ENCODE measurements around the gene LAMC3. TPM values are rescaled to one million over a fixed set of nuclear protein-coding genes. Genes with fewer than 3 reads are reported as not detected.

LAMC3 gene
- total RNA-seq, 4 donors from 2014 or later: 0.06 to 0.50 (median 0.34) TPM; not detected in 1

GRCh38 chr9:131013771-131014676 is 5.0 kb downstream of the LAMC3 start:
- H3K27me3 ChIP-seq: peaks cover 0 to 73% (median 10%) of the 10 kb centered on the region in 4 donors
- intact Hi-C loops (cut with DNase I): no loop called here
- 83% methylated on average over 13 of the region's 18 CpGs for WGBS
- no peak overlapping the region for H3K27ac ChIP-seq (replicated peaks in 1 of 4)
- H3K4me3 ChIP-seq: no peak overlapping the region
- no peak for TF ChIP-seq POLR2A (IDR thresholded peaks at IDR 0.05; ENCODE audit: low read depth)
- no peak for TF ChIP-seq CTCF (IDR thresholded peaks at IDR 0.05)
- no peak for TF ChIP-seq EP300 (IDR thresholded peaks at IDR 0.05)
- no peak for TF ChIP-seq POLR2AphosphoS5 (IDR thresholded peaks at IDR 0.05)
- peaks cover 0 to 6% (median 5%) of the 10 kb centered on the region in 4 donors for H3K4me1 ChIP-seq
- no peak for DNase-seq (ENCODE audit: extremely low spot score)
- no peaks in the 10 kb centered on the region for H3K36me3 ChIP-seq
- no peaks in the 10 kb centered on the region for H3K9me3 ChIP-seq

- no peak for TF ChIP-seq POLR2A (IDR thresholded peaks at IDR 0.05; ENCODE audit: low read depth)
- no peak for TF ChIP-seq EP300 (IDR thresholded peaks at IDR 0.05)
- TF ChIP-seq CTCF (IDR thresholded peaks at IDR 0.05): no peak
- TF ChIP-seq POLR2AphosphoS5 (IDR thresholded peaks at IDR 0.05): no peak
- DNase-seq (ENCODE audit: extremely low spot score): no peak
- Histone ChIP-seq H3K9me3 (peaks cover 0 to under 1% (median 0%) of the 10 kb centered on the region in 4 donors), H3K4me3 (no peak overlapping the region), H3K36me3 (no peaks in the 10 kb centered on the region), H3K4me1 (peaks cover 0 to 4% (median 0%) of the 10 kb centered on the region in 4 donors), H3K27ac (replicated peaks in 1 of 4) (no peak overlapping the region), H3K27me3 (peaks cover 0 to 71% (median 1%) of the 10 kb centered on the region in 4 donors)
- intact Hi-C loops (cut with DNase I): no loop called here
- 92% methylated on average over 8 of the region's 8 CpGs for WGBS
Observed at GRCh38 chr9:131015112-131015511, 6.1 kb downstream of the LAMC3 start.

- H3K4me1 ChIP-seq: peaks cover 0 to 4% (median 0%) of the 10 kb centered on the region in 4 donors
- H3K27ac ChIP-seq (replicated peaks in 1 of 4): no peak overlapping the region
- H3K36me3 ChIP-seq: no peaks in the 10 kb centered on the region
- intact Hi-C loops (cut with DNase I): no loop called here
- H3K9me3 ChIP-seq: peaks cover 0 to 5% (median 0%) of the 10 kb centered on the region in 4 donors
- DNase-seq (ENCODE audit: extremely low spot score): no peak
- TF ChIP-seq CTCF (IDR thresholded peaks at IDR 0.05): no peak
- TF ChIP-seq EP300 (IDR thresholded peaks at IDR 0.05): no peak
- no peak for TF ChIP-seq POLR2A (IDR thresholded peaks at IDR 0.05; ENCODE audit: low read depth)
- TF ChIP-seq POLR2AphosphoS5 (IDR thresholded peaks at IDR 0.05): no peak
- H3K27me3 ChIP-seq: peaks cover 0 to 70% (median 0%) of the 10 kb centered on the region in 4 donors
- 97% methylated on average over 6 of the region's 6 CpGs for WGBS
- H3K4me3 ChIP-seq: no peak overlapping the region
Observed at GRCh38 chr9:131015876-131016397, 7.0 kb downstream of the LAMC3 start.

- peaks cover 0 to 59% (median 0%) of the 10 kb centered on the region in 4 donors for H3K27me3 ChIP-seq
- TF ChIP-seq POLR2A (IDR thresholded peaks at IDR 0.05; ENCODE audit: low read depth): no peak
- no peak for TF ChIP-seq EP300 (IDR thresholded peaks at IDR 0.05)
- no peak for TF ChIP-seq POLR2AphosphoS5 (IDR thresholded peaks at IDR 0.05)
- no peak for TF ChIP-seq CTCF (IDR thresholded peaks at IDR 0.05)
- H3K4me3 ChIP-seq: no peak overlapping the region
- intact Hi-C loops (cut with DNase I): no loop called here
- peaks cover 0 to 5% (median 0%) of the 10 kb centered on the region in 4 donors for H3K9me3 ChIP-seq
- 59% methylated on average over 20 of the region's 21 CpGs for WGBS
- DNase-seq (ENCODE audit: extremely low spot score): no peak
- no peaks in the 10 kb centered on the region for H3K36me3 ChIP-seq
- no peak overlapping the region for H3K27ac ChIP-seq (replicated peaks in 1 of 4)
- peaks cover 0 to 4% (median 0%) of the 10 kb centered on the region in 4 donors for H3K4me1 ChIP-seq
Observed at GRCh38 chr9:131017067-131017466, 8.1 kb downstream of the LAMC3 start.
